K562 (cell line): ENCODE data around the gene KIF17. TPM values are rescaled to one million over a fixed set of nuclear protein-coding genes. Genes with fewer than 3 reads are reported as not detected.

ENCODE experiments used
- ATAC-seq: fragments of 200-7000 bp; cut with Tn5 transposase; 3 replicates; pipeline ENCODE4 v1.9.1; 2020; ENCODE audit warnings: moderate library complexity
- BruUV-seq: library from RNA; stranded (reverse); fragments of 400-500 nt; replicated peaks from 2 replicates; lab custom pipeline; 2021; lab: Mats Ljungman, UMichigan
- CTCF ChIA-PET: fragments of 300-600 bp; formaldehyde crosslinking; extraction: SDS; loops from one replicate; lab custom pipeline; 2021; ENCODE audit warnings: low intra/inter-chr PET ratio; lab: Yijun Ruan, JAX
- POLR2A ChIA-PET: fragments of 300-600, 350-650 bp; sonication (Branson Sonifier 250); formaldehyde crosslinking; extraction: SDS; loops from one replicate; lab custom pipeline; 2021; ENCODE audit warnings: antibody characterized with exemption, inconsistent platforms; lab: Yijun Ruan, JAX
- DNase-seq, 4 experiments: peaks; one replicate each; pipeline versions ENCODE4 v3.0.0 to v3.0.0-alpha.2; 2011 to 2018; ENCODE audit warnings: low spot score in 3 of 4, mixed read lengths in 3 of 4; ENCODE audit errors: extremely low read depth in 1 of 4
- FAIRE-seq: peaks from 2 replicates; lab custom pipeline; 2011; peaks lifted over from hg19 to GRCh38; lab: Jason Lieb, UNC
- H2AFZ ChIP-seq: 2 replicates; pipeline ENCODE4 v1.6.0; 2011; ENCODE audit warnings: low read depth, low read length, control low read depth, inconsistent platforms
- H3K27ac ChIP-seq: fragments of 200-600 bp; 3 replicates; pipeline ENCODE4 v1.8.0; 2011; ENCODE audit warnings: low read depth, mild to moderate bottlenecking, control low read depth, inconsistent platforms, low read length, moderate library complexity, mixed read lengths; ENCODE audit errors: extremely low read depth
- H3K27me3 ChIP-seq, 2 experiments: fragments of 300-600 bp in 1 of 2; 2 replicates in 1 of 2; 3 replicates in 1 of 2; pipeline versions ENCODE4 v1.6.0 to v1.8.0; 2011; ENCODE audit warnings: inconsistent platforms in 2 of 2, low read length in 2 of 2, mild to moderate bottlenecking in 1 of 2, mixed read lengths in 1 of 2, moderate library complexity in 1 of 2; ENCODE audit not compliant: control insufficient read depth in 2 of 2, insufficient read depth in 2 of 2
- H3K36me3 ChIP-seq: fragments of 300-600 bp; 3 replicates; pipeline ENCODE4 v1.8.0; 2011; ENCODE audit warnings: mild to moderate bottlenecking, low read length, inconsistent platforms; ENCODE audit not compliant: control insufficient read depth, insufficient read depth
- H3K4me1 ChIP-seq, 2 experiments: fragments of 200-600 bp in 1 of 2; replicated peaks in 1 of 2; 2 replicates in 1 of 2; 3 replicates in 1 of 2; pipeline versions ENCODE4 v1.5.1 to v1.8.0; 2011; ENCODE audit warnings: inconsistent platforms in 2 of 2, low read length in 2 of 2, mild to moderate bottlenecking in 1 of 2, mixed read lengths in 1 of 2, moderate library complexity in 1 of 2; ENCODE audit not compliant: control insufficient read depth in 2 of 2, insufficient read depth in 2 of 2
- H3K4me2 ChIP-seq: 2 replicates; pipeline ENCODE4 v1.6.1; 2011; ENCODE audit warnings: low read length, control low read depth, inconsistent platforms, mixed read lengths; ENCODE audit not compliant: insufficient read depth
- H3K4me3 ChIP-seq: fragments of 200-600 bp; sonication (generic), shearing (Covaris generic); 2 replicates; pipeline ENCODE4 v1.5.1; 2016; ENCODE audit warnings: control low read depth, inconsistent platforms
- H3K79me2 ChIP-seq: fragments of 200-600 bp; 3 replicates; pipeline ENCODE4 v1.8.0; 2011; ENCODE audit warnings: low read length, inconsistent platforms; ENCODE audit not compliant: control insufficient read depth, insufficient read depth
- H3K9ac ChIP-seq, 2 experiments: 2 replicates each; pipeline versions ENCODE4 v1.6.0 to v1.6.1; 2011; ENCODE audit warnings: low read depth in 2 of 2, low read length in 2 of 2, control low read depth in 1 of 2, inconsistent platforms in 1 of 2, mild to moderate bottlenecking in 1 of 2, mixed read lengths in 1 of 2; ENCODE audit not compliant: insufficient read depth in 1 of 2
- H3K9me1 ChIP-seq: one replicate; pipeline ENCODE4 v1.6.0; 2011; ENCODE audit warnings: inconsistent platforms, mild to moderate bottlenecking, low read length, moderate library complexity; ENCODE audit not compliant: control insufficient read depth, insufficient read depth
- H3K9me3 ChIP-seq: replicated peaks from 2 replicates; pipeline ENCODE4 v1.5.1; 2011; ENCODE audit warnings: low read depth, low read length, inconsistent platforms; ENCODE audit not compliant: control insufficient read depth, insufficient read depth
- H4K20me1 ChIP-seq: replicated peaks from 2 replicates; pipeline ENCODE4 v1.6.1; 2011; ENCODE audit warnings: low read length, inconsistent platforms, mixed read lengths; ENCODE audit not compliant: control insufficient read depth, insufficient read depth
- ATF2 ChIP-seq: sonication (generic); formaldehyde crosslinking; IDR thresholded peaks from 2 replicates; pipeline ENCODE4 v1.8.1; 2022; ENCODE audit warnings: missing genetic modification reagents
- BCOR ChIP-seq: fragments of 450-650 bp; IDR thresholded peaks from 2 replicates; pipeline ENCODE4 v1.6.1; 2016
- CBX1 ChIP-seq: sonication (generic); IDR thresholded peaks from 2 replicates; pipeline ENCODE4 v1.6.1; 2016; ENCODE audit warnings: antibody characterized with exemption, low read depth, mild to moderate bottlenecking
- CCAR2 ChIP-seq: fragments of 200-400 bp; formaldehyde crosslinking; IDR thresholded peaks from 2 replicates; pipeline ENCODE4 v1.6.1; 2017; ENCODE audit warnings: mild to moderate bottlenecking, low read depth, low read length
- CHD1 ChIP-seq: fragments of 200-600 bp; sonication (generic); IDR thresholded peaks from one replicate; pipeline ENCODE4 v1.6.1; 2012; ENCODE audit warnings: mild to moderate bottlenecking, moderate library complexity, low read length, inconsistent platforms
- CHD2 ChIP-seq: IDR thresholded peaks from 2 replicates; pipeline ENCODE4 v1.6.1; 2011; ENCODE audit warnings: low read depth, low read length
- CHD4 ChIP-seq: fragments of 200-600 bp; sonication (generic); IDR thresholded peaks from 3 replicates; pipeline ENCODE4 v1.6.1; 2012; ENCODE audit warnings: low read depth, mild to moderate bottlenecking, mixed read lengths, low read length, inconsistent platforms; ENCODE audit not compliant: insufficient read depth, insufficient replicate concordance, poor library complexity, severe bottlenecking
- HDAC1 ChIP-seq, 2 experiments: fragments of 450-650 bp; IDR thresholded peaks; 2 replicates each; pipeline ENCODE4 v1.6.1; 2016 to 2017; ENCODE audit warnings: inconsistent platforms in 1 of 2, mild to moderate bottlenecking in 1 of 2, moderate library complexity in 1 of 2
- POLR3A ChIP-seq: IDR thresholded peaks from 2 replicates; pipeline ENCODE4 v1.6.1; 2011; ENCODE audit warnings: borderline replicate concordance, mild to moderate bottlenecking, moderate library complexity; ENCODE audit not compliant: insufficient read length, insufficient read depth; ENCODE audit errors: extremely low read depth
- RBM25 ChIP-seq: fragments of 200-400 bp; formaldehyde crosslinking; IDR thresholded peaks from 2 replicates; pipeline ENCODE4 v1.6.1; 2018; ENCODE audit warnings: low read length, low read depth, moderate library complexity; ENCODE audit not compliant: severe bottlenecking
- RBM34 ChIP-seq: fragments of 200-400 bp; formaldehyde crosslinking; IDR thresholded peaks from 2 replicates; pipeline ENCODE4 v1.6.1; 2018; ENCODE audit warnings: low read length, borderline replicate concordance; ENCODE audit not compliant: insufficient read depth
- RBM39 ChIP-seq: fragments of 200-400 bp; formaldehyde crosslinking; optimal IDR thresholded peaks from 2 replicates; pipeline ENCODE3; 2018; ENCODE audit warnings: low read depth, low read length
- SMARCA5 ChIP-seq: fragments of 450-650 bp; IDR thresholded peaks from 2 replicates; pipeline ENCODE4 v1.6.1; 2016
- TARDBP ChIP-seq: fragments of 450-650 bp; IDR thresholded peaks from 2 replicates; pipeline ENCODE4 v1.6.1; 2016
- ZBTB9 ChIP-seq: fragments of 450-650 bp; formaldehyde crosslinking; IDR thresholded peaks from 2 replicates; pipeline ENCODE4 v1.4.0; 2020; ENCODE audit warnings: mild to moderate bottlenecking, moderate library complexity
- ZNF277 ChIP-seq: fragments of 250-450 bp; sonication (Bioruptor Pico); IDR thresholded peaks from 2 replicates; pipeline ENCODE4 v1.8.0; 2022; ENCODE audit warnings: inconsistent platforms, mild to moderate bottlenecking, moderate library complexity, borderline replicate concordance
- ZNF449 ChIP-seq: fragments of 250-450 bp; sonication (Bioruptor Pico); IDR thresholded peaks from 2 replicates; pipeline ENCODE4 v1.8.0; 2022; ENCODE audit warnings: moderate library complexity, mild to moderate bottlenecking, inconsistent platforms
- ZNF668 ChIP-seq: fragments of 250-450 bp; sonication (Bioruptor Pico); IDR thresholded peaks from 2 replicates; pipeline ENCODE4 v1.8.0; 2022; ENCODE audit warnings: mild to moderate bottlenecking, inconsistent platforms
- WGBS: fragments of 100-300 bp; shearing (Covaris generic); methylation state at CpG from one replicate; pipeline ENCODE4 v1.1.6; 2016; ENCODE audit warnings: low coverage, mixed read lengths; ENCODE audit not compliant: insufficient coverage; ENCODE audit errors: missing lambda C conversion rate; 5-methylcytosine and 5-hydroxymethylcytosine counted together
- in situ Hi-C: fragments of 300-500 bp; cut with MboI; formaldehyde crosslinking; loops from 4 replicates; pipeline ENCODE4 v1.15.0; 2018; ENCODE audit warnings: inconsistent platforms, mixed read lengths
- intact Hi-C: fragments of 100-400 bp; cut with micrococcal nuclease; formaldehyde crosslinking; loops from 2 replicates; pipeline ENCODE4 v1.14.2; 2022
- polyA plus RNA-seq, 8 experiments: library from polyadenylated mRNA; depleted of rRNA in 4 of 8; stranded (reverse) in 5 of 8; unstranded in 3 of 8; fragments of >200 nt; fragmentation: Nextera tagmentation in 2 of 8; fragmentation: Illumina TruSeq in 1 of 8; extraction: Ambion mirVana in 2 of 8; extraction: Trizol in 1 of 8; gene quantifications; 2 replicates each; pipeline versions ENCODE4 v1.2.1 to v1.2.3, GENCODE V29; 2011 to 2014; ENCODE audit warnings: inconsistent platforms in 1 of 8, missing spikeins in 1 of 8
- total RNA-seq, 7 experiments: library from RNA; depleted of rRNA in 6 of 7; stranded (reverse); fragments of >200 nt in 6 of 7; fragmentation: Illumina TruSeq in 2 of 7; extraction: Trizol in 2 of 7; gene quantifications; 2 replicates each; pipeline versions ENCODE4 v1.2.1 to v1.2.3, GENCODE V29; 2011 to 2021; ENCODE audit warnings: low replicate concordance in 1 of 7

KIF17 gene
- total and polyA plus RNA-seq, 9 of the 15 experiments (the other 6 are each of a cell fraction or from before 2014, with no cell fraction given): 0.04 to 0.47 (median 0.18) TPM; not detected in 5

GRCh38 chr1:20709868-20710267 lies 7.9 kb downstream of the KIF17 start:
- POLR2A ChIA-PET: no interaction called here
- Histone ChIP-seq H3K9ac (peak overlapping the region in 1 of 2 experiments; percentile 82; a peak in 1 of 4 replicates), H3K36me3 (no peaks in the 10 kb centered on the region), H3K9me3 (no peaks in the 10 kb centered on the region; the same call in 1 of the 2 replicates), H3K9me1 (peaks cover 2% of the 10 kb centered on the region), H2AFZ (no peak overlapping the region), H3K4me2 (no peak overlapping the region), H4K20me1 (peaks cover 5% of the 10 kb centered on the region), H3K27me3 (peaks cover 9 to 43% of the 10 kb centered on the region in 2 experiments; a peak in 4 of 5 replicates), H3K4me1 (peaks cover 5 to 26% of the 10 kb centered on the region in 2 experiments; a peak in 3 of 5 replicates), H3K4me3 (no peak overlapping the region), H3K27ac (no peak overlapping the region), H3K79me2 (no peaks in the 10 kb centered on the region)
- 53% methylated on average over 3 of the region's 3 CpGs for WGBS
- CTCF ChIA-PET: interaction anchor here (0.7 kb wide), 1 partner anchor 18 kb away, joined by 3 read pairs; no protein-coding TSS in a partner anchor
- BruUV-seq: no TSS peak
- intact Hi-C loops (no loop called here), in situ Hi-C loops (loop anchor here (10.0 kb wide), 1 partner anchor 655 kb away; no protein-coding TSS in a partner anchor)
- FAIRE-seq (no peak), DNase-seq (no peak), ATAC-seq (no peak)
- TF ChIP-seq ZBTB9 (CRISPR knock-in tag) (no peak), ZNF668 (CRISPR knock-in tag) (no peak), SMARCA5 (peak; percentile 90), CHD2 (no peak), RBM34 (no peak), CHD4 (peak; percentile 64), BCOR (peak; percentile 97), CHD1 (no peak), ZNF449 (no peak), RBM39 (no peak), TARDBP (no peak), POLR3A (no peak), ZNF277 (CRISPR knock-in tag) (no peak), CCAR2 (no peak), ATF2 (CRISPR knock-in tag) (no peak), CBX1 (peak; percentile 61; the same call in 1 of the 2 replicates), HDAC1 (IDR thresholded peaks at IDR 0.05) (no peak), RBM25 (peak; percentile 89)
